ENCODE data around the gene PPP1R15A. TPM values are rescaled to one million over a fixed set of nuclear protein-coding genes. Genes with fewer than 3 reads are reported as not detected.
"Not testable (repeated sequence)": the region's sequence is repeated elsewhere in the genome, so short reads cannot be mapped to it uniquely, and the experiment has no call there.

The PPP1R15A gene
- total and polyA plus RNA-seq, 2 donors (not counting 1 experiment from before 2014, with no cell fraction given) = 46.3 to 166 TPM

DNA sequence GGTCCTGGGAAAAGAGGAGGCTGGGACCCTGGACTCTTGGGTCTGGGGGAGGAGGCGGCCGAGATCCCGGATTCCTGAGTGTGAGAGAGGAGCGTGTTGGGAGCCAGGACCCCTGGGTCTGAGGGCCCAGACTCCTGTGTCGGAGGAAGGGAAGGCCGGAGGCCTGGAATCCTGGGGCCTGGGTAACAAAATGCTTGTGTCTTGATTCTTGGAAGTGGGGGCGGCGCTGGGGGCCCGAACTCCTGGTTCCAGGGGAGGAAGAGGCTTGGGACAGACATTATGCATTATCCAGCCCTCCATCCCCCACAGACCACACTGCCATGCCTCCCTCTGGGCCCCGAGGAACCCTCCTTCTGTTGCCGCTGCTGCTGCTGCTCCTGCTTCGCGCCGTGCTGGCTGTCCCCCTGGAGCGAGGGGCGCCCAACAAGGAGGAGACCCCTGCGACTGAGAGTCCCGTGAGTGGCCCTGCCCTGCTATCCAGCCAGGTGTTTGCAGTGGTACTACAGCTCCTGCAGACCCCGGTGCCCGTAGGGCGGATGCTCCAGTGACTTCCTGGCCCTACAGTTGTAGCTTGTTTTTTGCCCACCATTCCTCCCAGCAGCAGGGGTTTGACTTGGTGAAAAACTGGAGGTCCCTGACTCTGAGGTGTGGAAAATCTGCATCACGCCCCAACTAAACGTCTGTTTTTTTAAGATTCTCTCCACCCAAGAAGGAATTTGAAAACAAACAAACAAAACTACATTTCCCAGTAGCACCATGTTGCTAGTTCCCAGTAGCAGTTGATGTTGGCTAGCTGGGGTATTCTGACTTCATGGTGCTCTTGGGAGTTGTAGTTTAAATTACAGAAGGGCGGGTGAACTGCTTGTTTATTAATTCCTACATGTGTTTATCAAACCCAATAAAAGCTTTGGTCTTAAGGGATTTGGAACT lies 28.5 kb downstream of the PPP1R15A start:
- TF ChIP-seq, protein P1, sequence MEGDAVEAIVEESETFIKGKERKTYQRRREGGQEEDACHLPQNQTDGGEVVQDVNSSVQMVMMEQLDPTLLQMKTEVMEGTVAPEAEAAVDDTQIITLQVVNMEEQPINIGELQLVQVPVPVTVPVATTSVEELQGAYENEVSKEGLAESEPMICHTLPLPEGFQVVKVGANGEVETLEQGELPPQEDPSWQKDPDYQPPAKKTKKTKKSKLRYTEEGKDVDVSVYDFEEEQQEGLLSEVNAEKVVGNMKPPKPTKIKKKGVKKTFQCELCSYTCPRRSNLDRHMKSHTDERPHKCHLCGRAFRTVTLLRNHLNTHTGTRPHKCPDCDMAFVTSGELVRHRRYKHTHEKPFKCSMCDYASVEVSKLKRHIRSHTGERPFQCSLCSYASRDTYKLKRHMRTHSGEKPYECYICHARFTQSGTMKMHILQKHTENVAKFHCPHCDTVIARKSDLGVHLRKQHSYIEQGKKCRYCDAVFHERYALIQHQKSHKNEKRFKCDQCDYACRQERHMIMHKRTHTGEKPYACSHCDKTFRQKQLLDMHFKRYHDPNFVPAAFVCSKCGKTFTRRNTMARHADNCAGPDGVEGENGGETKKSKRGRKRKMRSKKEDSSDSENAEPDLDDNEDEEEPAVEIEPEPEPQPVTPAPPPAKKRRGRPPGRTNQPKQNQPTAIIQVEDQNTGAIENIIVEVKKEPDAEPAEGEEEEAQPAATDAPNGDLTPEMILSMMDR (conservative IDR thresholded peaks at IDR 0.05 in 1 of 2, IDR thresholded peaks at IDR 0.05 in 1 of 2; ENCODE audit: low read depth in 1 of 2, low read length in 2 of 2) = no peak
- TF ChIP-seq EZH2 (IDR thresholded peaks at IDR 0.05; ENCODE audit: low read length, missing control alignments) = no peak
- peak; percentile 33 to 60 for DNase-seq (ENCODE audit: low read depth in 2 of 2)

DNA sequence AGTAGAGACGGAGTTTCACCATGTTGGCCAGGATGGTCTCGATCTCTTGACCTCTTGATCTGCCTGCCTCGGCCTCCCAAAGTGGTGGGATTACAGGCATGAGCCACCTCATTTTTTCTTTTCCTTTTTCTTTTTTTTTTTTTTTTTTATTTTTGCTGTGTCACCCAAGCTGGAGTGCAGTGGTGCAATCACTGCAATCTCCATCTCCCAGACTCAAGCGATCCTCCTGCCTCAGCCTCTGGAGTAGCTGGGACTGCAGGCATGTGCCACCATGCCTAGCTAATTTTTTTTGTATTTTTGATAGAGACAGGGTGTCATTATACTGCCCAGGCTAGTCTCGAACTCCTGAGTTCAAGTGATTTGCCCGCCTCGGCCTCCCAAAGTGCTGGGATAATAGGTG lies 30.1 kb downstream of the PPP1R15A start:
- not testable (repeated sequence) for DNase-seq (ENCODE audit: low read depth in 2 of 2); H3K9ac ChIP-seq (ENCODE audit: insufficient read depth, low read length); H3K4me2 ChIP-seq (ENCODE audit: extremely low read depth, insufficient read depth, low read length); H3K4me1 ChIP-seq (ENCODE audit: control insufficient read depth, extremely low read depth, insufficient read depth, low read length); H3K9me3 ChIP-seq (ENCODE audit: control insufficient read depth, insufficient read depth, low read depth, low read length); H3K4me3 ChIP-seq (replicated peaks in 1 of 4; ENCODE audit: control extremely low read depth in 1 of 4, insufficient read depth in 1 of 4, low read depth in 3 of 4, low read length in 4 of 4); H4K20me1 ChIP-seq (ENCODE audit: control insufficient read depth, extremely low read depth, insufficient read depth, low read length); H2AFZ ChIP-seq (ENCODE audit: low read length); H3K27me3 ChIP-seq (ENCODE audit: control insufficient read depth, insufficient read depth, low read length); H3K27ac ChIP-seq (ENCODE audit: insufficient read depth, low read length); H3K36me3 ChIP-seq (ENCODE audit: control insufficient read depth, insufficient read depth, low read length)
- peaks cover 17% of the 10 kb centered on the region for H3K79me2 ChIP-seq (ENCODE audit: control insufficient read depth, insufficient read depth, low read length)

More for the DNA sequence above, 28.5 kb downstream of the PPP1R15A start:
- H3K9me3 ChIP-seq (ENCODE audit: control insufficient read depth, insufficient read depth, low read depth, low read length) = no peaks in the 10 kb centered on the region
- H2AFZ ChIP-seq (ENCODE audit: low read length) = peak overlapping the region; percentile 11
- peaks cover 17% of the 10 kb centered on the region for H3K79me2 ChIP-seq (ENCODE audit: control insufficient read depth, insufficient read depth, low read length)
- peaks cover 6% of the 10 kb centered on the region for H3K36me3 ChIP-seq (ENCODE audit: control insufficient read depth, insufficient read depth, low read length)
- H4K20me1 ChIP-seq (ENCODE audit: control insufficient read depth, extremely low read depth, insufficient read depth, low read length) = no peaks in the 10 kb centered on the region
- H3K4me3 ChIP-seq (replicated peaks in 1 of 4; ENCODE audit: control extremely low read depth in 1 of 4, insufficient read depth in 1 of 4, low read depth in 3 of 4, low read length in 4 of 4) = peak overlapping the region; percentile 79 to 100 (median 93)
- peak overlapping the region; percentile 92 for H3K27ac ChIP-seq (ENCODE audit: insufficient read depth, low read length)
- H3K9ac ChIP-seq (ENCODE audit: insufficient read depth, low read length) = peak overlapping the region; percentile 92
- no peaks in the 10 kb centered on the region for H3K4me1 ChIP-seq (ENCODE audit: control insufficient read depth, extremely low read depth, insufficient read depth, low read length)
- peak overlapping the region; percentile 98 for H3K4me2 ChIP-seq (ENCODE audit: extremely low read depth, insufficient read depth, low read length)
- H3K27me3 ChIP-seq (ENCODE audit: control insufficient read depth, insufficient read depth, low read length) = no peaks in the 10 kb centered on the region

GRCh38 chr19:48903788-48904187 lies 31.6 kb downstream of the PPP1R15A start:
- H3K4me3 ChIP-seq (replicated peaks in 1 of 4; ENCODE audit: control extremely low read depth in 1 of 4, insufficient read depth in 1 of 4, low read depth in 3 of 4, low read length in 4 of 4); H3K4me1 ChIP-seq (ENCODE audit: control insufficient read depth, extremely low read depth, insufficient read depth, low read length); H4K20me1 ChIP-seq (ENCODE audit: control insufficient read depth, extremely low read depth, insufficient read depth, low read length); H3K4me2 ChIP-seq (ENCODE audit: extremely low read depth, insufficient read depth, low read length); H3K9me3 ChIP-seq (ENCODE audit: control insufficient read depth, insufficient read depth, low read depth, low read length); H3K9ac ChIP-seq (ENCODE audit: insufficient read depth, low read length); H2AFZ ChIP-seq (ENCODE audit: low read length); H3K27ac ChIP-seq (ENCODE audit: insufficient read depth, low read length); DNase-seq (ENCODE audit: low read depth in 2 of 2); H3K27me3 ChIP-seq (ENCODE audit: control insufficient read depth, insufficient read depth, low read length): not testable (repeated sequence)
- peaks cover 12% of the 10 kb centered on the region for H3K36me3 ChIP-seq (ENCODE audit: control insufficient read depth, insufficient read depth, low read length)
- H3K79me2 ChIP-seq (ENCODE audit: control insufficient read depth, insufficient read depth, low read length) = peaks cover 17% of the 10 kb centered on the region

DNA sequence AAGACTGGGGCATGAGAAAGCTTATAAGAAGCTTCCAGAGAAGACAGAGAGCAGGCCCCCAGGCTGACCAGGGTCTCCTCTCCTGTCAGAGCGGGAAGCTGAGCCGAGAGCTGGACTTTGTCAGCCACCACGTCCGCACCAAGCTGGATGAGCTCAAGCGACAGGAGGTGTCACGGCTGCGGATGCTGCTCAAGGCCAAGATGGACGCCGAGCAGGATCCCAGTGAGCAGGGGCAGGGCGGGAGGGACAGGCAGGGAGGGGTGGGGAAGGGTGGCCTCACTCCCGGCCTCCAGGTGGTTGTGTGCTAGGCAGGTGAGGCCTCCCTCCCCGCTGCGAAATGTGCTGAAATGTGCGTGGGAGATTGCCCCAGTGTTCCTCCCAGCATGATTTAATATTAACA lies 33.4 kb downstream of the PPP1R15A start:
- H3K4me3 ChIP-seq (replicated peaks in 1 of 4; ENCODE audit: control extremely low read depth in 1 of 4, insufficient read depth in 1 of 4, low read depth in 3 of 4, low read length in 4 of 4) = no peak overlapping the region
- no peaks in the 10 kb centered on the region for H3K27me3 ChIP-seq (ENCODE audit: control insufficient read depth, insufficient read depth, low read length)
- H3K9me3 ChIP-seq (ENCODE audit: control insufficient read depth, insufficient read depth, low read depth, low read length) = no peaks in the 10 kb centered on the region
- no peak overlapping the region for H3K9ac ChIP-seq (ENCODE audit: insufficient read depth, low read length)
- DNase-seq (ENCODE audit: low read depth in 2 of 2) = peak in 1 of 2 donors; percentile 12
- peaks cover 12% of the 10 kb centered on the region for H3K79me2 ChIP-seq (ENCODE audit: control insufficient read depth, insufficient read depth, low read length)
- no peak overlapping the region for H3K4me2 ChIP-seq (ENCODE audit: extremely low read depth, insufficient read depth, low read length)
- TF ChIP-seq, protein P1 (conservative IDR thresholded peaks at IDR 0.05 in 1 of 2, IDR thresholded peaks at IDR 0.05 in 1 of 2; ENCODE audit: low read depth in 1 of 2, low read length in 2 of 2) = no peak
- no peak for TF ChIP-seq EZH2 (IDR thresholded peaks at IDR 0.05; ENCODE audit: low read length, missing control alignments)
- no peaks in the 10 kb centered on the region for H3K4me1 ChIP-seq (ENCODE audit: control insufficient read depth, extremely low read depth, insufficient read depth, low read length)
- H3K27ac ChIP-seq (ENCODE audit: insufficient read depth, low read length) = no peak overlapping the region
- H4K20me1 ChIP-seq (ENCODE audit: control insufficient read depth, extremely low read depth, insufficient read depth, low read length) = no peaks in the 10 kb centered on the region
- H2AFZ ChIP-seq (ENCODE audit: low read length) = no peak overlapping the region
- peaks cover 13% of the 10 kb centered on the region for H3K36me3 ChIP-seq (ENCODE audit: control insufficient read depth, insufficient read depth, low read length)

Measured in fibroblast of lung (primary cell).